Hematopoietic multipotent progenitor cell treated with erythropoietin and hydrocortisone succinate and interleukin-3 and kit ligand, for 15 days (in vitro differentiated cells): ENCODE measurements around the gene DNAH8.
A peak's percentile ranks its signal among the peaks of the same experiment; 100 is the strongest.

Experiments
- DNase-seq: peaks from one replicate; pipeline ENCODE4 v3.0.0-alpha.2; 2015; ENCODE audit warnings: low spot score

The DNAH8 gene

DNA sequence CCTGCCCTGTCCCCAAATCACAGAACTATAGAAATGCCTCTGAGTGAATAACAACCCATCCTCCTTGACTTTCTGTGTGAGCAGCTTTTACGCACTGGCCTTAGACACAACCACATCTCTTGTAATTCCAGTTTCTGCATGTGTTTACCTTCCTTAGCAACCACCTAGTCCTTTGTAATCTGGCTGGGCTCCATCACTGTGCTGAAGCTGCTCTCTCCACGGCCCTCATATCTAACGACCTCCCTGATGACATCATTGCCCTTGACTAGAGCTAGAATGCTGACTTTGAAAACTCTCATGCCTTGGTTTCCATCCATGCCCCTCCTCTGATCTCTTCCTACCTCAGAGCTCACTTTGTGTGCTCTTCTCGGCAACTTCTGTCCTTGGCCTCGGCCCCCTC lies 303.0 kb downstream of the DNAH8 start:
- DNase-seq, result no peak

DNA sequence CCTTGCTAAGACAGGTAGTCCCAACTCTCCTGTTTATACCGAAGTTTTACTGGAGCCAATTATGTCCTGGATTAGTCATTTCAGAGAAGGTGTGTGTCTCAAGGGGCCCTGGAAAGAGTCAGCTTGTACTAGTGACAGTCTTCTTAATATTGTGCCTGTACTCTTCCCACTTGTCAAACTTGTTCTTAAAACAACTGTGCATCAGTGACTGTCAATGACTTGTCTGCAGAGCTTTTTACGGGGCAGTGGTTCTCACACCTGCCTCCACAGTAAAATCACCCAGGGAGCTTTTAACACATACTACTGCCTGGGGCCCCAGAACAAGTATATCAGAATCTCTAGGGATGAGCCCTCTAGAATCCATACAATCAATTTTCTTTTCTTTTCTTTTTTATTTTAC lies 305.0 kb downstream of the DNAH8 start:
- no peak for DNase-seq

DNA sequence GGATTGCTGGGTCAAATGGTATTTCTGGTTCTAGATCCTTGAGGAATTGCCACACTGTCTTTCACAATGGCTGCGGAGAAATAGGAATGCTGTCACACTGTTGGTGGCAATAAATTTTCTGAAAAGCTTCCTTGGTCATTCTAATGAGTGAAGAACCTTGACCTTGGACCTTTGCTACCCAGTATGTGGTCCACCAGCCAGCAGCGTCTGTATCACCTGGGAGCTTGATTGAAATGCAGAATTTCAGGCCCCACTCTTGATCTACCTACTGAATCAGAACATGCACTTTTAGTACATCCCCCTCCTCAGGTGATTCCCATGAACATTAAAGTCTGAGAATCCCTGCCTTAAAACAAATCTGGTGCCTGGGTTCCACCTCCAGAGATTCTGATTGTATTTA lies 305.9 kb downstream of the DNAH8 start:
- no peak for DNase-seq

DNA sequence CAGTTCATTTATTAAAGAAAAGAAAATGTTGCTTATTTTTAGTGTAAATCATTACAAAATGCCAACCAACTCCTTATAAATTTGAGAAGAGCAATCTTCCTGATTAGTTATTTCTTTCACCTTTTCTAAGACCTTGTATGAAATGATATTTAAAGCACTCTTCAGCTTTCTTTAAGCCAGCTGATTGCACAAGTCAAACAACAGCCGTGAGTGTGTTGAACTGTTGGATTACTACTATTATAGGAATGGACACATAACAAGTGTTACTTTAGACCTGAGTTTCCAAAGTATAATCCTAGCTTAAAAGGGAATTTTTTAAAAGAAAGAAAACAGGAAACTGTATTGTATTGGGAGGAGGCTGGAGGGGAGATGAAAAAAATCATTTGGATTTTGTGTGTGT lies 306.7 kb downstream of the DNAH8 start:
- DNase-seq, result no peak

DNA sequence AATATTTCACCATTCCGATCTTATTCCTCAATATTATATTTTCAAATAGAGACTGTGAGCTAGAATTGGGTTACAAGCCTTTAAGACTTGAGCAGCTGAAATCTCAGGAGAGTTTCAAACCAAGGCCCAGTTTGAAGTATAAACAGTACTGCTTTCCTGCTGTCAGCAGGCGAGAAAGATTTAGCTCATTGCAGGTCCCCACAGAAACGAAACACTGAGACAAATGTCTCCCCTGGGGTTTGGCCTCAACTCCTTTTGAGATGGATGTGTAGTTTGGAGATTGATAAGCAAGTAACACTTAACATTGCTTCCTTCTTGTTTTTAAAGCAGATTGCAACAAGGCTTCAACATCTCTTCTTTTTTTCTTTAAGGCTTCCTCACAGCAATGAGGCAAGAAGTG lies 311.1 kb downstream of the DNAH8 start:
- DNase-seq, result no peak

DNA sequence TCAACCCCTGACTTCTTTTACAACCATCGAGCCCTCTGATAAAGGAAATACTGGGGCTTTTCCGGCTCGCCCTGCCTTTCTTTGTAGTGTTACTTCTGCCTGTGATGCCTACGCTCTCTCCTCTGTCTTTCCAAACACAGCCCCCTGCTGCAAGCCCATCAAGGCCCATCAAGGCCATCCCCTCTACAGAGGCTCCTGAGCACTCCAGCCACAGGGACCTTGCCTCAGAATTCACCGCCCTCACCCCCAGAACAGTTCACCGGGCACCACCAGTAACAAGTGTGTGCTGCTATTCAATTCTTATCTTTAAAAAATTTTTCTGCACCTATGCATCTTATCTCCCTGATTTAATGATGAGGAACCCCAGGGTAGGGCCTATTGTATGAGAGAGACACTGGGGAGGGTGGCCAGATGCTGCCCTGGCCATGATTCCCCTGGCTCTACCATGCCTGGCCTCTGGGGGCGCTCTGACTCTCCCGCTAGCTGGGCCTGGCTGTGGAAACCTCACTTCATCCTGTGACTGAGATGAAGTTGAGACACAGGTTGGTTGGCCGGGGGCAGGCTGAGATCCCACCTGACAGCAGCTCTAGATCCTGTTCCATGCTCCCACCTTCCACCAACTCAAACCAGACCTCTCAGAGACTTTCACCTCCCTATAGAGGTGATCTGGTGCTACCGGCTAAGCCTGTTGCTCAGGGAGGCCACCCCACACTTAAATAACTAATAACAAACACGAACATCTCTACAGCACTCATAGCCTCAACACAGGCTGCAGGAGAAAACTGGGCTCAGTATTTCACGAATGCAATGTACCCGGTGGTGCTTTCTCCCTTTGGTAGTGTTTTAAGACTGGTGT lies 314.3 kb downstream of the DNAH8 start:
- peak; percentile 35 for DNase-seq

DNA sequence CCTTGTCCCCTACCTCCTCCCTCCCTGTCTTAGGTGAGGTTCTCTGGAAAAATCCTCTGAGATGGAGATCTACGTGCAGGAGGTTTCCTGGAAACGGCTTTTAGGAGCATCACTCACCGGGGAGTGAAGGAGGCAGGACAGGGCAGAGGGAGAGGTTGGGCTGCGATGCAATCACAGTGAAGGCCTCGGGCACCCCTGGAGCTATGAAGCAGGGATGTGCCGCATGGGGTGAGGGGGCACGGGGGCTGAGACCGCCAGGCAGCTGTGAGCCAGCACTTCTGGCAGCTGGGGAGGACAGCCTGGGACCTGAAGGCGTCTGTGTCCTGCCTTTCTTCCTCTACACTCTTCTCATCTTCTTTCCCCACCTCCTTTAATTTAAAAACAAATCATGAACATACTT lies 320.6 kb downstream of the DNAH8 start:
- no peak for DNase-seq

DNA sequence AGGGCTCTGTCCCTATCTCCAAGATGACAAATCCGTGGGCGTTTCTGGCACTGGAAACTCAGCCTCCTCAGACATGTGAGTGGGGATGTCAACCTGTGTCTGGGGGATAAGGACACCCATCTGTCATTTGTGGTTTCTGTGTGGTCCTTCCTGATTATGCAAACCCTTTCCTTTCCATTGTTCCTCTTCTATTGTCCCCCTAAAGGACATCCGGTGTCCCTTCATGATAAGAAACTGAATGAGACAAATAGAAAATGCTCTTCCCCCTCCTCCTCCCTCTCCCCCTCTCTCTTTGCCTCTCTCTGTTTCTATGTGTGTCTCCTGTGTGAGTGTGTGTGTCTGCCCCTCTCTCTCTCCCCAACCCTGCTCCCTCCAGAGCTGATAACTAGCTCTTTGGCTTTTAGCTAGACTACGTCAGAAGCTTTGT lies 322.0 kb downstream of the DNAH8 start:
- no peak for DNase-seq

DNA sequence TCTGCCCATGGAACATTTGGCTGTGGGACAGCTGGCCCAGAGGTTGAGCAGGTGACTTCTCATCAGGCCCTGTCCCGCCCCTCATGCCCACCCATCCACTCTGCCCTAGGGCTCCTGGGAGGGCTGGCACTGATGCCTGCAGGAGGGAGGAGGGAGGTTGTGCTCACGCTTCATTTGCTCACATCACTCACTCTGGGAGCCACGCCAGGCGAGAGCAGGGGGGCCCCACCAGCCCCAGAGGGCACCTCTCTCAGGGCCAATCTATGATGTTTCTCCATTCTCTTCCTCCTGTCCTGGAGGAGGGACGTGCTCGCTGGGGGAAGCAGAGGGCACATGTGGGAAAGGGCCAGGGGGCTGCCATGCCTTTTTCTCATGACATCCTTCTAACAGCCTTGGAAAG lies 322.6 kb downstream of the DNAH8 start:
- DNase-seq, result no peak

DNA sequence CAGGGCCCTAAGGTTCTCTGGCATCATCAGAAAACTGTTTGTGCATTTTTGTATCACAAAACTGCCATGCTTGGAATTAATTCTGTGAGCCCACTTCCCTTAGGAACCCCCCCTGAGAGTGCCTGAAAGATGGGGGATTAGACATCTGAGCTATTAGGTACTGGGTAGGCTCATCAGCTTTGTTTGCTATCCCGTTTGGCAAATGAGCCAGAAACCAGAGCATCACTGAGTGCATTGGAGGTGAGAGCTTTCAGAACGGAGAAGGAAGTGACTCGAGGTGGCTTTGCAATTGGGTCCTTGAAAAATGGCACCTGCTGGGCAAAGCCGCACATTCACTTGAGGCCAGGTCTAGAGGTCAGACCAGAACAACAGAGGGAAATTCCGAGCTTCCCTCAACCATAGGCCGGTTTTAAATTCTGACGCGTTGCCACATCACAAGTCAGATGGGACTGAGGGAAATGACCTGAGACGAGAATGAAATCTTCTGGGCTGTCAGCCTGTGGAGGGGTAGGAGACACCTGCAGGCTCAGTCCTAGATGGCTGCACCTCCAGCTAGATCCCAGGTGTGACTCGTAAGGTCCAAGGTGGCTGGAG lies 325.1 kb downstream of the DNAH8 start:
- no peak for DNase-seq

DNA sequence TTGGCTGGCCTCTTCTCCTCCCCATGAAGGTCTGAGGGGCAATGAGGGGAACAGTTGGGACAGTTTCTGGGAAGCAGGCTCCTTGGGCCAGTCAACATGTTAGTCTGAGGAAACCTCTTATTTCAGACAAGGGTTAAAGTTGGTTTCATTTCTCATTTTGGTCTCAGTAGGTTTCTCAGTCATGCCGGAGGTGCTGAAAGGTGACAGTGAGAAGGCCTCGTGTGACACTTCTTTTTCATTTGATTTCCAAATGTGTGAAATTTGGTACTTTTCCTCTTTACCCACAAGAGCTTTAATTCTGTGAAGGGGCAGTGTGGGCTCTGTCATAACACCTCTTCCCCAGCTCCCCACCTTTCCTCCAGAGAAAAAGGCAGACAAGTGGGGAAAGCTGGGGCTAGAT lies 326.0 kb downstream of the DNAH8 start:
- no peak for DNase-seq

DNA sequence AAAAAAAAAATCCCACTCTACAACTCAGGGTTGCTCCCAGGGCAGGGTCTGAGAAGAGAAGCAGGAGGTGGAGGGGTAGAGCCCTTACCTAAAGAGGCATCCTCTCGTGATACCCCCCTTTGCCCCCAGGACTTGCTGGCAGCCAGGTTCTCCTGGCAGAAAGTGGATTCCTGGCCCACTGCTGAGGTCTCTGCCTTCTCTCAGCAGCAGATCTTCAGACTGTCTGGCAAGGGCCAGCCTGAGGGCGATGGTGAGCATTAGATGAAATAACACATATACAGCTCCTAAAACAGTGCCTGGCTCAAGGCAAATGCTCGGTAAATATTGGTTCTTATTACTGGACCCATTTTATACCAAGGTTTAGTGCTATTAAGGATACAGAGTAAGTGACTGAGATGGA lies 328.7 kb downstream of the DNAH8 start:
- no peak for DNase-seq

DNA sequence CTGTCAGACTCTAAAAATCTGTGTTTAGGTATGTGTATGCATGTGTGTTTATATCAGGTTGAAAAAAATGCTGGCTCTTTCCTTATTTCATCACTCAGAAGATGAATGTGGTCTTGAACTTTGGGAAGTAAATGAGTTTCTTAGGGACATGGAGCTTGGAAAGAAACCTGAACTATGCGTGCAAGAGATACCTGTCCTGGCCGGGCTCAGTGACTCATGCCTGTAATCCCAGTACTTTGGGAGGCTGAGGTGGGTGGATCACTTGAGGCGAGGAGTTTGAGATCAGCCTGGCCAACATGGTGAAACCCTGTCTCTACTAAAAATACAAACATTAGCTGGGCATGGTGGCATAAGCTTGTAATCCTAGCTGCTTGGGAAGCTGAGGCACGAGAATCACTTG lies 329.1 kb downstream of the DNAH8 start:
- DNase-seq, result no peak

DNA sequence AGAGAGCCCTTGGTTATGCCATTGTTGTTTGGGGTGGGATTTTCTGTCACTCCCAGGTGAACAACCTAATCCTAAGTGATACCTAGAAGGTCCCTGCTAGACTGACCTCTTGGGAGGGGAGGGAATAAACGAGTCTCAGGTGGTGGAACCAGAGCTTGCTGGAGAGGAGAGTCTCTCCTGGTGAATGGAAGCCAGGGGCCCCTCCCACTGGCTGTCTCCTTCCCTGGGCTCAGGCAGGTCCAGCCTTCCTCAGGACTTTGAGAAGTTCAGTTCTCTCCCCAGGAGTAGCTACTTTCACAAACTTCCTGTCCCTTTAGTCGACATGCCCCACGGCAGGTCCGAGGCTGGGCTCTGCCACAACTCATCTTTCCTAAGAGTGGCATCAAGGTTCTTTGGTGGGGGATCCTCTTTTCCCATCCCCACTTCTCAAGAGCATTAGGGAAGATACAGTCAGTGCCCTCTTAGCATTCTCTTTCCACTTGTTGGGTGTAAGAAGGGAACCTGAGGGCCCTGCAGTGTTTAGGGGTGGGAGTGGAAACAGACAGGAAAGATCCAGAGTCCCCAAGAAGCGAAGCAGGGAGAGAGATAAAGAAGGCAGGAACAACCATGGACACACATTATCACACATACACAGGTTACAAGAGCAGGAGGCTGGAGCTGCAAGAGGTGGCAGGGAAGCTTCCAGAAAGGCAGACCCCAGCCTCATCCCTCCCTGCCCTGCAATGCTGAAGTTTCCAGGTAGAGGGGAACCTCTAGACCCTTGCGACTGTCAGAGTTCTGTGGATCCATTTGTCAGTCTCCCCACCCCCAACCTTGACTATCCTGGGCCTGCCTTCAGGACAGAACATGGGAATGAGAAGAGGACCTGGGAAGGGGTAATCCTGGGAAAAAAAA lies 332.6 kb downstream of the DNAH8 start:
- no peak for DNase-seq

DNA sequence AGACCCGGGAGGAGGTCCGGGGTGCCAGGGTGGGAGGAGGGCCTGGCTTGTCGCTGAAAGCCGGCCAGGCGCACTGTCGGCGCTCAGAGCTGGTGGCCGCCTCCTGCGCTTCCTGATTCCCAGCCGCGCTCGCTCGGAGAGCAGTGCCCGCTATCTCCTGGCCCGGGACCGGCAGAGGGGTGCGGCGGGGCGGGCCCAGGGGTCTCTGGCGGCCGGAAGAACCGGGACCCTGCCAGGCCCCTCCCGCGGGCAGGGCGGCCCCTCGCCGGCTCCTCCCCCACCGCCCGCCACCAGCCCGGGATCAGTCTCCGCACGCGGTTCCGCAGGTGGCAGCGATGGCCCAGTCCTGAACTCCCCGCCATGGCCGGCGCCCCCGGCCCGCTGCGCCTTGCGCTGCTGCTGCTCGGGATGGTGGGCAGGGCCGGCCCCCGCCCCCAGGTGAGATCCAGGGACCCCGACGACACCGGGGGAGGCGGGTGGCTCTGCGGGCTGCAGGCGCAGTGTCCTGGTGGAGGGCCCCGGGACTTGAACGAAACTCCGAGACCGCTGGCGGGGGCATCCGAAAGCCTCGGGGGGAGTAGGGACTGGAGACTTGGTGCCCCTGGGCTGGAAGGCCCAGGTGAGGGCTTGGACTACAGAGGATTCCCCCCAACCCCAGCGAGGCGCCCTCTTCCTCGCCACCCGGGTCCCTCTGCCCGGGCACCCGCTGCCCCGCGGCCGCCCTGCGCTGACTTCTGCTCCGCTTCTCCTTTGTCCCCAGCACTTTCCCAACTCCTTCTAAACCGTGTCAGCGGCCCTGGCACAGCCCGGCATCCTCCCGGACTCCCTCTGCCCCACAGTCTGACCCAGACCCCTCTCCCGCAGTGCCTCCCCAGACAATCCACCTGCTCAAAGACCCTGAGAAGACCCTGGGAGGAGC lies 333.6 kb downstream of the DNAH8 start, which contains the start of gene GLP1R:
TSS of gene GLP1R (plus strand) at position 301 of the 919 bp plus-strand sequence. CDS start at position 361, 60 bp downstream.
- no peak for DNase-seq

DNA sequence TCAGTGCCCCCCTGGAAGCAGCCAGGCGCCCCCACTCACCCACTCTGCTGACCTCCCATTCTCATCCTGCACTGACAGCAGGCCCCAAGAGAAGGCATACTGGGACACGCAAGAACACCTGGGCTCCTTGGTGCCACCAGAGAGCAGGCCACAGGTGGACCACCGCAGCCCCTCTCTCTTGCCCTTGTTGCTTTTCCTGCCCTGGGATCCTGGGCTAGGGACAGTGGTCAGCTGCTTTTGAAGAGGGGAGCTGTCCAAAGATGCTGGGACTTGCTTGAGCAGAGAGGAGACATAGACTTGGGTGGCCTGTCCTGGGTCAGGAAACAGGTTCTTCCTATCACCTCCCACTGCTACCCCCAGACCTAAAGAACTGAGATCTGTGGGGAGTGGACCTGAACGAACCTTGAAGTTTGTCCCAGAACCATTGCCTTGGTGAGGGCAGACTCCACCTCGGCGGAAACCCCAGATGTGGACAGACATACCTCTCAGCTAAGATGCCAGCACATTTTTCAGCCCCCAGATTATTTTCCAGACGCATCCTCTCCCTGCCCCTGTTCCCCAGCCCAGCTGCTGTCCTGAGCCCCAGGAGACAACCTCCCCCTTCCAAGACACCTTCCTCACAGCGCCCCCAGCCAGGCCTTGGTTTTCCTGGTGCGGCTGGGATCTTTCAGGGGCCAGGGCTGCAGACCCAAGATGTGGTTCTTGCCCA lies 334.6 kb downstream of the DNAH8 start:
- no peak for DNase-seq

DNA sequence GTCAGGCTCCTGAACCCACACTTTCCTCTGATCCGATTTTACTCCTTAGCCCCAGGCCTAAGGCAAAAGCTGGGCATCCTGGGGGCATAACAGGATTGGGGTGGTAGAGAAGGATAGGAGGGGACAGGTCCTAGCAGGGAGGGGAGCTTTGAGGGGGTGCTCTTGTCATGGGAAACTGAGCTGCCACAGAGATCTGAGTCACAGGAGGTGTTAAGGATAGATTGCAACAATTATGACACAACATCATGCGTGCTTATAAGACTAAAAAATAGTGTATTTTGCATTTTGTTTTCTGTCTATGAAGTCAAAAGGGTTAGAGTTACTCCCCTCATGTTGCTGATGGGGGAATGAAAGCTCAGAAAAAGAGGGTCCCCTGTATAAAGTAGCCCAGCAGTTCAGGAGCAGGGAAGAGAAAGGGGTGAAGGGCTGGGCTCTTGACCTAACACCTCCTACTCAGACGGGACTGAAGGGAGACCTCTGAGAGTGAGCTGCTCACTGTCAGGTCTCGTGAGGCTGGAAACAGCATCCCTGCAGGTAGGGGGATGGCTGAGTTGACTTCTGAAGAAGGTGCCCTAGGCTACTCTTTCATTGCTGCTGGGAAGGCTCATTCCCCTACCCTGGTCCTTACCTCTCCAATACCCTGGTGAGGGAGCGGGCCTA lies 335.5 kb downstream of the DNAH8 start:
- DNase-seq, result no peak

DNA sequence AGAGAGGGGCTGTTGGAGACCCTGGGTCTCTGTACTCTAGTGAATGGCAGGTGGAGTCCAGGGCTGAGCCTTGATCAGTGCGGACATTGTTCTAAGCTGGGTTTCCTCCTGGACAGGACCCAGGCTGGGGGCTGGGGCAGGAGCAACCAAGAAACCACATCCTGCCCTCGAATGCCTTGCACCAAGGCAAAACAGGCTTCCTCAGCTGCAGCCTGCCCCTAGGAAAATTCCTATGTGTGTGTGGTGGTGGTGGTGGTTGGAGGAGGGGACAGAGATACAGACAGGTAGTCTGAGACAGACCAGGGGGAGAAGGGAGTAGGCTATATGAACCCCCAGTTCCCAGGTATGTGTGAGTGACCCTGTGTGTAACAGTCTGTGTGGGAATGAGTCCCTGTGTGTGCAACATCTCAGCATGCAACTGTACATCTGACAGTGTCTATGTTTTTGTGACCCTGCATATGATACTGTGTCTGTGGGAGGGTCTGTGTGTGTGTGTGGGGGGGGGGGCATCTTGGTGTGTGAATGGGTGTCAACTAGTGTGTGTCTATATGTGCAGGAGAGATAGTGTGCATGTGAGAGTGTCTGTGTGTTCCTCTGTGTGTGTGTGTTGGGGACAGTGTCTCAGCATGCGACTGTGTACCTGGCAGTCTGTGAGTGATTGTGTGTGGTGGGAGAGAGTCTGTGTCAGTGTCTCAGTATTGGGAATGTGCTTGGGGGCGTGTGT lies 336.4 kb downstream of the DNAH8 start:
- DNase-seq, result no peak

DNA sequence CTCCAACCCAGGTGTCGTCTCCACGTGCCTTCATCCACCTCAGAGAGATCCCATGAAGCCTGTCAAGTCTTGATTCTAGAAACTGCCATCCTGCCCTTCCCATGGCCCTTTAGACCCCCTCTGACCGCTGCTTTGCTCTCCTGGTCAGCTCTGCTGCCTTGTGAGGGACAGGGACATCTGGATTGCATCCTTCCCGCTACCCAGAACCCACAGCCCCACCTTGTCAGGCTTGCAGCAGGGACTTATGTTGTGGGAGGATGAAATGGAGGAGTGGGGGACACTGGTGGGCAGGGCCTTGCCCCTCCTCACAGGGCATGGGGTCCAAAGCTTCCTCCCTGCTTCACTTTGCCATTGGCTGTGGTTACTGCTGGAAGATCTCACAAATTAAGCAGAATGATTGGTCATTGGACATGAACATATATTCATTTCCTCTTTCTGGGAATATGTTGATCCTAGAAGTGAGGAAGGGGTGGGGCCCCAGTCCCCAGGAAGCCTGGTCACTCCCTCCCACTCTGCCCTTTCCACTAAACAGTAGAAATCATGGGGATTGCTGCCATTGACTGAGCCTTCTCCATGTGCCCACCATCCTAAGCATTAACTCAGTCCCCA lies 338.0 kb downstream of the DNAH8 start:
- no peak for DNase-seq
